NCI-H345 treated with DMSO at 0.1 percent for 48 hours (cell line): ENCODE measurements around the gene ADAP1.

Experiments
- DNase-seq: peaks from one replicate; lab custom pipeline; 2025; ENCODE audit not compliant: unreplicated experiment; lab: John Stamatoyannopoulos, UW

Gene ADAP1

DNA sequence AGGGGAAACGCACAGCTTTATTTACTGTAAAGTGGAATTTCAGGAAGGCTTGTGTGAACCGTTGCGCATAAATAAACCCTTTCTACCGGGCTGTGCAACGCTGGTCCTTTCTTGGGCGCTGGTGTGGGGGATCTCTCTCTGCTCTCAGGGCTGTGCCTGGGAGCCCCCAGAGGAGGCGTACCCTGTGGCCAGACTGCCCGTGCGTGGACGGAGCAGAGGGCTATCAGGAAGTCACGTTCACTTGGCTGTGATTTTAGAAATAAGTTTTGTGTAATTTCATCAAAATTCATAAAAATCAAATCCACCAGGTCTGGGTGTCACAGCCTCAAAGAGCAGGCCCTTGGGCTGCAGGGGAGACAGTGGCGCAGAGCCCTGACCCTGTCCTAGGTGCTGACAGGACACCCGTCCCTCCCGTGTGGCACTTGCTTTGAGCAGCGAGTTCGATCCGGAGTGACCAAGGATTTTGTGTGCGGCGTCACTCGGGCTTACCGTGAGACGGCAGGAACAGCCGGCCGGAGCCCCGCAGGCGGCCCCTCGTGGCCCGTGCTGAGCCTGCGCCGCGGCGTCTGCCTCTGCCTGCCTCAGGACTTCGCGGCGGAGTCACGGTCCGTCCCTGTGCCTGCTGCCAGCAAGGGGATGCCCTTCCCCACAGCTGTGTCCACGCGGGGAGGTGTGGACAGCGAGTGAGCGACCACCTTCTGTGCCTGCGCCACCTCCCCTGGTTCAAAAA lies 58.0 kb downstream of the ADAP1 start:
- no peak for DNase-seq

DNA sequence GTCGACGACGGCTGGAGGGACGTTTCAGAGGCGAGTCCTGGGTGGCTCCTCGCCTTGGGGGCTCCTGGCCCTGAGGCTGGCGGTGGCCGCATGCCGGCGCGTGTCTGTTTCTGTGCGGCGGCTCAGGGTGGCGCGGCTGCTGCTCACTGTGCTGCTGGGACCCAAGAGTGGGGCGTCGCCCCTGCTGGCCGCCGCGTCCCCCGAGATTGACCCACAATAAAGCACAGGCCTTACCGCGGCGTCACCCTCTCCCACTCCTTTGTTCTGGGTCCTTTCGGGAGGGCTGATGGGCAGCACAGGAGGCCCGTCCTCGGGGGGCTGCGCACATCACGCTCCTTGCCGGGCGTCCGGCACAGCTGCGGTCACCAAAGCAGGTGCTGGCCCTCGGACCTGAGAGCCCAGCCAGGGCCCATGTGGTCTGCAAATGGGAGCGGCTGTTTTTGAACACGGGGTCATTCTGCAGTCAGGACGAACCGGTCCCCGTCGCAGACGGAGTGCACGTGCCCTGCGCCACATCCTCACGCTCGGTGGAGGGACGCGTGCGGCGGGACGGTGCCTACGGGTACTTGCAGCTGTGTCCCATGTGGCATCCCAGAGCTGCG lies 58.9 kb downstream of the ADAP1 start:
- no peak for DNase-seq

DNA sequence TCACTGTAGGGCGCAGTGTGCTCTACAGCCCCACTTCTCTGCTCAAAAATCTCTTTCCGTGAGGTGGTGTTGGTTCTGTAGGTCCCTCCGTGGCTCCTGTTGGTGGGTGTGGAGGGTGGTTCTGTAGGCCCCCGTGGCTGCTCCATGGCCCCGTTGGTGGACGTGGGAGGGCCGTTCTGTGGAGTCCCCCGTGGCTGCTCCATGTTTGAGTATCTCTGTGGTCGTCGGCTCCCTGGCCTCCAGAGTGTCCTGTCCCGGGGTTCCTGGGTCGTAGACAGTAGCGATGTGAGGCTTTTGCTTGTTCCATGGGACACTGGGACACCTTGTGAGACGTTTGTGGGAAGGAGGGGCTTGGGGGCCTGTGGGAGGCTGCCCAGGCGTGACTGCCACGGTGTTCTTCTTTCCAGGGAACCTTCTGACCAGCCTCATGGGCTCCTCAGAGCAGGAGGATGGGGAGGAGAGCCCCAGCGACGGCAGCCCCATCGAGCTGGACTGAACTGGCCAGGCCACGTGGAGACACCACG lies 59.5 kb downstream of the ADAP1 start:
- no peak for DNase-seq

DNA sequence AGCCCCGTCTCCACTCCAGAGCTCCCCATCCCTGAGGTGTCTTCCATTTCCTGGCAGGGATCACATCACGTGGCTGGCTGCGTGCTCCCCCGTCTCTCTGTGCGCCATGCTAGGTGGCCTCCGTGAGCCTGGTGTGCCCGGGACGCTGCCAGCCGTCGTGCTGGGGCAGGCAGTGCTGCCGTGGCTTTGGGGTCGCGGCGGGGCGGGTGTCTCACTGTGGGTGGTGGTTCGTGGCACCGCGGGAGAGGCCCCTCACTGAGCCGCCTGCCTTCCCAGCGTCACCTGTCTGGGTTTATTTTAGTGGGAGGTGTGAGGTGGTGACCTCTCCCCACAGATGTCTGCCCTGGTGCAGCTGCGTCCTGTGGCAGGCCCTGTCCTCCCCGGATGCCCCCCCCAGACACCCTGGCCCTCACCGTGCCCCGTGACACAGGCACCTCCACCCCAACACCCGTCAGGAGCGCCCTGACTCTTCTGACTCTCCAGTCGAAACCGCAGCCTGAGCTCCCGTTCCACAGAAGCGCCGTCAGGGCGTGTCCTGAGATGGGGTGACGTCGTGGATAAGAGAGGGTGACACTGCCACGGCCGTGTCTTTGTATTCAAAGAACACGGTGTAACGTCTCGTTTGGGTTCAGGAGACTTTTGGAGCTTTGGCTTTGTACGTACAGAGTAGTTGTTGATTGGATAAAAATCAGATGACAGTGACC lies 60.2 kb downstream of the ADAP1 start:
- no peak for DNase-seq

DNA sequence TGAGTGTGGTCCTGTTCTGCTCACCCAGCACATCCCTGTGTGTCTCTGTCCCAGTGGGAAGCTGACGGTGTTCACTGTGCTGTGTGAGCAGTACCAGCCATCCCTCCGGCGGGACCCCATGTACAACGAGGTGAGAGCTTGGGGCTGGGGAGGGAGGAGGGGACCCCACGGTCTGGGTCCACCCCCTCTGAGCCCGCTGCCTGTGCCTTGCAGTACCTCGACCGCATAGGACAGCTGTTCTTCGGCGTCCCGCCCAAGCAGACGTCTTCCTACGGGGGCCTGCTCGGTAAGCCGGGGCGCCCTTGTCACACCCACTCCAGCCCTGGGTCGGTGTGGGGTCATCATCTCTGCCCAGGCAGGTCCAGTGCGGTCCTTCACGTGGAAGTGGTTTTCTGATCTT lies 60.8 kb downstream of the ADAP1 start:
- DNase-seq, result no peak

DNA sequence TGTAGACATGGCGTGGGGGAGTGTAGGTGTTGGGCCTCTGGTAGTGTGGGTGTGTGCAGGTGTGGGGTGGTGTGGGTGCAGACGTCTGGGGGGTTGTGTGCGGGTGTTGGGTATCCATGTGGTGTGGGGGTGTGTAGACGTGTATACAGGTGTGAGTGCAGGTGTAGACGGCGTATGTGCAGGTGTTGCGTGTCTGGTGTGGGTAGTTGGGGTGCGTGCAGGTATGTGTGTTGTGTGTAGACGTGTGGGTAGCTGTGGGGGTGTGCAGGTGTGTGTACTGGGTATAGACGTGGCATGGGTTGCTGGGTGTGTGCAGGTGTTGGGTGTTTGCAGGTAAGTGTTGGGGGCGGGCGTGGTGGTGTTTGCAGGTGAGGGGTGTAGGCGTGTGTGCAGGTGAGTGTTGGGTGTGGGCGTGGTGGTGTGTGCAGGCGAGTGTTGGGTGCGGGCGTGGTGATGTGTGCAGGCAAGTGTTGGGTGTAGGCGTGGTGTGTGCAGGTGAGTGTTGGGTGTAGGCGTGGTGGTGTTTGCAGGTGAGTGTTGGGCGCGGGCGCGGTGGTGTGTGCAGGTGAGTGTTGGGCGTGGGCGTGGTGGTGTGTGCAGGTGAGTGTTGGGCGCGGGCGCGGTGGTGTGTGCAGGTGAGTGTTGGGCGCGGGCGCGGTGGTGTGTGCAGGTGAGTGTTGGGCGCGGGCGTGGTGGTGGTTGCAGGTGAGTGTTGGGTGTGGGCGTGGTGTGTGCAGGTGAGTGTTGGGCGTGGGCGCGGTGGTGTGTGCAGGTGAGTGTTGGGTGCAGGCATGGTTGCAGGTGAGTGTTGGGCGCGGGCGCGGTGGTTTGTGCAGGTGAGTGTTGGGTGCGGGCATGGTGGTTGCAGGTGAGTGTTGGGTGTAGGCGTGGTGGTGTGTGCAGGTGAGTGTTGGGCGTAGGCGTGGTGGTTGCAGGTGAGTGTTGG lies 61.6 kb downstream of the ADAP1 start:
- DNase-seq, result no peak

DNA sequence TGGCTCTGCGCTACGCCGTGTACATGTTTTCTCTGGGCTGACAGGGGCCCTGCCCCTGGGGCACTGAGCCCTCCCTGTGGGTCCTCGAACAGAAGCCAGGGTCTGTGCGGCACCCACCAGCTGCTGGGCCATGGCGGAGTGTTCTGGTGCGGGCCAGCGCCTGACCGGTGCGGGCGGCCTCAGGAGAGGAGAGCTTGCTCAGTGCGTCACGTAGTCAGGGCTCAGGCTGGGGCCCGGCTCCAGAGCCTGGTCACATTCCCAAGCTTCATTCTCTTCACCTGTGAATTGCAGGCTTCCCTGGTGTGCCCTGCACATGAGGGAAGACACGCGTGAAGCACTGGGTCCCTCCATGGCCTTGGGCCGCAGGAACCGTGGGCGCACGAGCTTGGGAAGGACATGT lies 62.7 kb downstream of the ADAP1 start:
- DNase-seq, result no peak

DNA sequence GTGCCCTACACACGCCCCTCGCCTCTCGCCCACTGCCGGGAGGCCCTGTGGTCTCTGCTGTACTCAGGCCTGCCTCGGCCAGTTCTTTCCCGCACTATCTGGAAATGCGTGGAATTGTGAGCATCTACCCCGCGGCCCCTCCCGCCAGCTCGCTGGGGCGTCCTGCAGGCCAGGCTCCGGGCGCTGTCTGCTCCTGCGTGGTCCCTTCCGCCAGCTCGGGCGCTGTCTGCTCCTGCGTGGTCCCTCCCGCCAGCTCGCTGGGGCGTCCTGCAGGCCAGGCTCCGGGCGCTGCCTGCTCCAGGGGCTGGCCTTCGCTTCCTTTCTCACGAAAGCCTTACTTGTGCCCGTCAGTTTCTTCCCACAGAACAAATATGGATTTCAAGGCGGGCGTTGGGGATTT lies 63.2 kb downstream of the ADAP1 start:
- DNase-seq, result no peak

DNA sequence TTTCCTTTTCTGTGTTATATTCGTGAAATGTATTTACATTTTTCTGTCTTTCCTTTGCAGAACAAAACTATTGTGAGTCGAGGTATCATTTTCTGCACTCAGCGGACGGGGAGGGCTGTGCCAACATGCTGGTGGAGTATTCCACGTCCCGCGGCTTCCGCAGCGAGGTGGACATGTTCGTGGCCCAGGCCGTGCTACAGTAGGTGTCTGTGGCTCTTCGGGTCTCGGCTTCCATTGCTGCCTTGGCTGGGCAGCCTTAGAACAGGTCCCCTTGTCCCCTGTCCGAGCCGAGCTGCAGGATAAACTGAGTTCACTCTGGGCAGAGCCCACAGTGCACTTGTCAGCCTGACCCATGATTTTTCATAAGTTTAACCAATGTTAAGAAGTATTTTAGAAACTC lies 63.6 kb downstream of the ADAP1 start:
- no peak for DNase-seq

DNA sequence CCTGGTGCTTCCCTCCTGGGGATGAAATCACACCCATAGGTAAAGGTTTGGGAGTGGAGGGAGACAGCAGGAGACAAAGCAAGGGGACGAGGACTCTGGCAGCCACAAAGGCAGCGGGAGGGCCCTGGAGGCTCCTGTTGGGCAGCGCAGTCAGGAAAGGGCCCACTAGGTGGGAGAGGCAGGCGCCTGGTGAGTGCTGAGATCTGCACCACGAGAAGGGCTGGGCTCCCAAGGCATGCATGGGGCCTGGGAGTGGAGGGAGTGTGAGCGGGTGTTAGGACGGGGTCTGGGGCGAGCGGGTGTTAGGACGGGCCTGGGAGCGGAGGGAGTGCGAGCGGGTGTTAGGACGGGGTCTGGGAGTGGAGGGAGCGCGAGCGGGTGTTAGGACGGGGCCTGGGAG lies 65.1 kb downstream of the ADAP1 start:
- DNase-seq, result no peak

DNA sequence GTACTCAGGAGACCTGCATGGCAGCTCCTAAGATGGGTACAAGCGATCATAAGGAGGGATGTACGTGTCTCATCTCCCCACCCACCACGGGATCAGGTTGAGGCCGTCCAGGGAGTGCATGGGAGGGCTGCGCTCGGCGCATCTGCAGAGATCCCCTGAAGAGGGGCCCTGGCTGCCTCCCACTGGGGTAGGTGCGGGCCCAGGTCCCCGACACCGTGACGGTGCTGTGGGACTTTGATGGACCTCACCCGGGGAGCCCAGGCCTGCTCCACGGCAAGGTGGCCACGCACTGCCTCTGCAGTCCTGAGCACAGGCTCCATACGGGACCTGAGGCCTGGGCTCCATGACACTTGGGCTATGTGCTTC lies 65.5 kb downstream of the ADAP1 start:
- no peak for DNase-seq

DNA sequence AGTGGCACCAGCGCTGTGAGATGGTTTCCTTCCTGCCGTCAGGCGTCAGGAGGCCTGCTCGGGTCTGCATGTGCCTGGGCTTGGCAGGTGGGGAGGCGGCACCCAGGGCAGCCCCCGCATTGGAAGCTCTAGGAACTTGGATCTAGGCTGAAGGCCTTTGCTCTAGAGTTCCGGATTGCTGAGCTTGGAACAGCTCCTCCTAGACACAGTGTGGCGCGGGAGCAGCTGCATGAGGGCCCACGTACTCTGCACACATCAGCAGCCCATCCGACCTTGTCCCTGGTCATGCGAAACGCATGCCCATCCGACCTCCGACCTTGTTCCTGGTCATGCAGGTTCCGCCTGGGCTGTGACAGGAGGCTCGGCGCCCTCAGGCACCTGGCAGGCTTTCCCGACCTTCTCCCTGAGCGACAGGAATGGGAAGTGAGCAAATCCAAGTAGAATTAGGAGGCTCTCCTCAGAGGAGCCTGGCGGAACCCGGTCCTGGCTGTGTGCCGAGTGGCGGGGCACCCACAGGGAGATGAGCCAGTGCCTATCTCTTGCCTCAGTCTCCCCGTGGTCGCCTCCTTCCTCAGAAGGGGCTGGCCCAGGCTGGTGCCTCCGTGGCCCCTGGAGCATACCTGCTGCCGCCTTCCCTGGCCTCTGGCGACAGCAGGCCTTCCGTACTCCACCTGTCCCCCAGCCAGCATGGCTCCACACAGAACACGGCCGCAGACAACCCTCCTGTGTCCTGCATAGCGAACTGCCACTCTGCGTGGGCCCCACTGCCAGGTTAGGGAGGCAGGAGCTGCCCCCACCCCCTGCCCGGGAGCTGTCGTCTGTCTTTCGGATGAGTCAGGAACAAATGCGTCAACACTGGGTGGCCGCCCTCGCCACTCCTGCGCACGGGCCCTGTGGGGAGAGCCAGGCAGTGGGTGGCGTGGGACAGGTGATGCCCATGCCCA lies 66.1 kb downstream of the ADAP1 start:
- no peak for DNase-seq

DNA sequence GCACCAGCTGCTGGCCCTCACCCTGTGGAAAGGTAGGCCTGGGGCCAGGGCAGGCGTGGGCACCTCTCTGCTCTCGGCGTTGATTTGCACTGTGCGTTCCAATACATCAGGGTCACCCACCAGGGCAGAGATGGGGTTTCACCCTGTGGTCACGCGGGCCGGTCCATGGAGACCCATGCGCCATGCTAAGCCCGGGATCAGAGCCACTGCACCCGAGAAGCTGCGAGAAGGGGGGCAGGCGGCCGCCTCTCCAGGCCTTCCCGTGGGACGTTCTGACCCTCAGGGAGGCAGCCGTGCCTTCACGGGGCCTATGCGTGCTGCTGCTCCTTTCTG lies 67.0 kb downstream of the ADAP1 start:
- DNase-seq, result no peak

DNA sequence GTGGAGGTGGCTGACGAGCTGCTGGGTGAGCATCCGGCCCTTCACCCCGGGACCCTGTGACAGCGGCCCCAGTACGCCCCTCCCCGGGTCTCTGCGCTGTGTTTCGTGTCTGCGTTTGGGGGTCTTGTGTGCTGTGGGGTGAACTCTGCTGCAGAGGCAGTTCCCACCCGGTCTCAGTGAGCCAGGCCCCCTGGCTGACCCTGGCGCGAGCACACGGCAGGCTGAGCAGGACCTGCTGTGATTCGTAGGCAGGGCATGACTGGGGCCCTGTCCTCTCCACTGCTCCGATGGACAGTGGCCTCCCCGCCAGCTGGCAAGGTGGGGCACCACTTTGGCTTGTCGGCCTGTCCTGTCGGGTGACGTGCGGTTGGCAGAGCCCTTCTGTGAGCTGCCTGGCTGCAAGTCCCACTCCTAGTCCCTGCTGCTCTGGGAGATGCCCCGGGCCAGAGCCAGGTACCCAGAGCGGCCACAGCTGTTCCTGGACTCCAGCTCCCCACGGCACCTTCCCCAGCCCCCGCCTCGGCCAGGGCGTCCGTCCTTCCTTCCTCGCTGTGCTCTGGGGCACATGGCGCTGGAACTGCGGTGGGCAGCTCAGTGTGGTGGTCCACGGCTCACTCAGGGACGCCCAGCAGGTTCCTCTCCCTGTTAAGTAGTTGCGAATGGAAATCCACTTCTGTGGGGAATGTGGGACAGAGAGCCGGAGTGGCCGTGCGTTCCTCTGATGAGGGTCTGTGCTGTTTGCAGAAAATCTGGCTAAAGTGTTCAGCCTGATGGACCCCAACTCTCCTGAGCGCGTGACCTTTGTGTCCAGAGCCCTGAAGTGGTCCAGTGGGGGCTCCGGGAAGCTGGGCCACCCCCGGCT lies 67.6 kb downstream of the ADAP1 start:
- no peak for DNase-seq

DNA sequence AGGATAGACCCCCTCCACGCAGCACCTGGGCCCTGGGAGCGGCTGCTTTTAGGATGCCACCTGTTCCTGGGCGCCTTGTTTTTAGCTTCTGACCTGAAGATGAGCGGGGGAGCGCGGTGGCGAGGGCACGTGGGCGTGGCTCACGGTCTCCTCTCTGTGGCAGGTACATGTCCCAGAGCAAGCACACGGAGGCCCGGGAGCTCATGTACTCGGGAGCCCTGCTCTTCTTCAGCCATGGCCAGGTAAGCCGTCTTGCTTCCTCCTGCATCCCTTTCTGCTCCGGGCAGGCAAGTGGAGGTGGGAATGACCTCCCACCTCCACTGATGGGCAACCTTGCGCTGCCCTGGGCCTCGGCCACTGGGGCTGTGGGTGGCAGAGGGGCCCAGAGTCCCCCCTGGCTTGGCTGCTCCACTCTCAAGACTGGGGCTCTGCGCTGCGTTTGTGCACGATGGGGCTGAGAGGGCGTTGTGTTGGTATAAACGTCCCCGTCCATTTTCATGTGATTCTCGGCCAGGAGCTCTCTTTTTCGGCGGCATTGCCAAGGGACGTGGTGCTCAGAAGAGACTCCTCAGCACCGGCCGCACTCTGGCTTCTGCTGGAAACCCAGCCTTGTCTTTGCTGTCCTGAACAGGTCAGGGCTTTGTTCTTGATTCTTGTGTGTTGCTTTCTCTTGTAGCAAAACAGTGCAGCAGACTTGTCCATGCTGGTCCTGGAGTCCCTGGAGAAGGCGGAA lies 68.4 kb downstream of the ADAP1 start:
- DNase-seq, result no peak

DNA sequence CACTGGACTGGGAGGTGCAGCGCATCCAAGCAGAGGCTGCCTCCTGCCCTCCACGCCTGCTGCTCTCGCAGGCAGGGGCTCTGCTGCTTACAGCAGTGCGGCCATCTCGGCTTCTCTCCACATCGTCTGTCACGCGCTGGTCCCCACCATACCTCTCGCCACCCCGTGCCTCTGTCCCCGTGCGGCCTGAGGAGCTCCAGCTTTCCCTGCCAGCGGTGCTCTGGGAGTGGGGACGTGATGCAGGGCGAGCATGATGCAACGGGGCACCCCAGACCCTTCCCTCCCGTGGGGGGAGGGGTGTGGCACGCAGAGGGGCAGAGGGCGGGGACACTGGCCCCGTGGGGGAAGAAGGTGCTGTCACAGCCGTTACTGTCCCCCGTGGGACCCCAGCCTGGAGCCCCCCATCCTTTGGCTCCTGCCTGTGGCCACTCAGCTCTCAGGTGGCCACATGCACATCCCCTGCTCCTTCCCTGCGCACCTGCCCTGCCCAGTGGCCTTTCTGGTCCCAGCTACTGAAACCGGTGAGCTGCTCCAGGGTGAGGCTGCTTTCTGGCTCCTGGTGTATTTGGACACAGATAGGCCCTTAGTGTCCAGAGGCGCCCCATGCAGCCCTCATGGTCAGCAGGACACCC lies 69.1 kb downstream of the ADAP1 start:
- DNase-seq, result no peak

DNA sequence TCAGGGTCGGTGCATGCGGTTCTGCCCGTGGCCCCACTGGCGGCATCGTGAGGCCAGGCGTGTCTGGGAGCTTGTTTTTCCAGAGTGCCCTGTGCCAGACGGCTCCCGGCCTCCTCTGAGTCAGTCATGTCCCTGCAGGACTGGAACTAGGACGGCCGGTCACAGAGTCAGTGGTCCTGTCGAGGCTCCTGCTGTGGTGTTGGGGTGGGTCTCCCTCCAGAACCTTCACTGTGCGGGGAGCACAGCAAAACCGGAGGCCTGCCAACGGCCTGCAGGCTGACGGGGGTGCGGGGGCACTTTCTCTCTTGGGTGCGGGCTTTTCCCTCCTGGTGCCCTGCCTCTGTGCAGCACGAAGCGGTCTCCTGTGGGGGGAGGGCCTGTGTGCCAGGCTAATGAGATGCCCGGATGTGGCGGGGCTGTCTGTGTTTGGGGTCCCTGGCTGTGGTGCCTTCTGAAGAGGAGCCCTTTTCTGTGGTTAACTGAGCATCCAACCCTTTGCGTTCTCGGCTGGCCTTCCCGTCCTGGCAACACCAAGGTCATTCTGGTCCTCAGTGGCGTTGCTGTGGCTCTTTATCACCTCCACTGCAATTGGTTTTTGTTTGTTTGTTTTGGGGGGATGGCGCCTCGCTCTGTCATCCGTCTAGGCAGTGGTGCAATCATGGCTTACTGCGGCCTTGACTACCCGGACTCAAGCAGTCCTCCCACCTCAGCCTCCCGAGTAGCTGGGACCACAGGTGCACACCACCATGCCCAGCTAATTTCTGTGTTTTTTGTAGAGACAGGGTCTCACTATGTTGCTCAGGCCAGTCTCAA lies 70.1 kb downstream of the ADAP1 start:
- no peak for DNase-seq
